ENCODE results near the gene KLK1. TPM values are rescaled to one million over a fixed set of nuclear protein-coding genes. Genes with fewer than 3 reads are reported as not detected.
"Not testable (repeated sequence)": the region's sequence is repeated elsewhere in the genome, so short reads cannot be mapped to it uniquely, and the experiment has no call there.

The KLK1 gene
- total RNA-seq, 1 donor from 2014 or later = not detected

GRCh38 chr19:50779504-50780457 is 43.8 kb downstream of the KLK1 start:
- H3K4me3 ChIP-seq (ENCODE audit: low read depth, low read length) = no peak overlapping the region
- DNase-seq (ENCODE audit: low read depth) = no peak
- TF ChIP-seq CTCF (IDR thresholded peaks at IDR 0.05; ENCODE audit: insufficient read depth, low read length, poor library complexity, severe bottlenecking) = no peak
- H3K36me3 ChIP-seq (ENCODE audit: control insufficient read depth, insufficient read depth, low read length) = no peaks in the 10 kb centered on the region
- H3K27me3 ChIP-seq (ENCODE audit: control insufficient read depth, insufficient read depth, low read length) = peaks cover 32% of the 10 kb centered on the region

- H3K36me3 ChIP-seq (ENCODE audit: control insufficient read depth, insufficient read depth, low read length) = no peaks in the 10 kb centered on the region
- H3K4me3 ChIP-seq (ENCODE audit: low read depth, low read length) = no peak overlapping the region
- TF ChIP-seq CTCF (IDR thresholded peaks at IDR 0.05; ENCODE audit: insufficient read depth, low read length, poor library complexity, severe bottlenecking) = no peak
- no peak for DNase-seq (ENCODE audit: low read depth)
- H3K27me3 ChIP-seq (ENCODE audit: control insufficient read depth, insufficient read depth, low read length) = peaks cover 32% of the 10 kb centered on the region
Measured at GRCh38 chr19:50778906-50779430, 44.6 kb downstream of the KLK1 start.

- H3K27me3 ChIP-seq (ENCODE audit: control insufficient read depth, insufficient read depth, low read length) = peaks cover 32% of the 10 kb centered on the region
- no peak for TF ChIP-seq CTCF (IDR thresholded peaks at IDR 0.05; ENCODE audit: insufficient read depth, low read length, poor library complexity, severe bottlenecking)
- DNase-seq (ENCODE audit: low read depth) = no peak
- no peaks in the 10 kb centered on the region for H3K36me3 ChIP-seq (ENCODE audit: control insufficient read depth, insufficient read depth, low read length)
- H3K4me3 ChIP-seq (ENCODE audit: low read depth, low read length) = no peak overlapping the region
Measured at GRCh38 chr19:50777830-50778303, 45.7 kb downstream of the KLK1 start.

- no peak for DNase-seq (ENCODE audit: low read depth)
- no peak for TF ChIP-seq CTCF (IDR thresholded peaks at IDR 0.05; ENCODE audit: insufficient read depth, low read length, poor library complexity, severe bottlenecking)
- Histone ChIP-seq H3K27me3 (ENCODE audit: control insufficient read depth, insufficient read depth, low read length) (peaks cover 32% of the 10 kb centered on the region), H3K4me3 (ENCODE audit: low read depth, low read length) (no peak overlapping the region), H3K36me3 (ENCODE audit: control insufficient read depth, insufficient read depth, low read length) (no peaks in the 10 kb centered on the region)
Measured at GRCh38 chr19:50777261-50777660, 46.3 kb downstream of the KLK1 start.

- no peak for DNase-seq (ENCODE audit: low read depth)
- Histone ChIP-seq H3K4me3 (ENCODE audit: low read depth, low read length) (no peak overlapping the region), H3K36me3 (ENCODE audit: control insufficient read depth, insufficient read depth, low read length) (no peaks in the 10 kb centered on the region), H3K27me3 (ENCODE audit: control insufficient read depth, insufficient read depth, low read length) (peaks cover 32% of the 10 kb centered on the region)
- no peak for TF ChIP-seq CTCF (IDR thresholded peaks at IDR 0.05; ENCODE audit: insufficient read depth, low read length, poor library complexity, severe bottlenecking)
Measured at GRCh38 chr19:50776131-50776530, 47.5 kb downstream of the KLK1 start.

- not testable (repeated sequence) for H3K36me3 ChIP-seq (ENCODE audit: control insufficient read depth, insufficient read depth, low read length); DNase-seq (ENCODE audit: low read depth); H3K4me3 ChIP-seq (ENCODE audit: low read depth, low read length)
- H3K27me3 ChIP-seq (ENCODE audit: control insufficient read depth, insufficient read depth, low read length) = peaks cover 11% of the 10 kb centered on the region
Measured at GRCh38 chr19:50773454-50773853, 50.1 kb downstream of the KLK1 start.

- not testable (repeated sequence) for H3K27me3 ChIP-seq (ENCODE audit: control insufficient read depth, insufficient read depth, low read length); H3K4me3 ChIP-seq (ENCODE audit: low read depth, low read length); H3K36me3 ChIP-seq (ENCODE audit: control insufficient read depth, insufficient read depth, low read length); DNase-seq (ENCODE audit: low read depth)
Measured at GRCh38 chr19:50772912-50773311, 50.7 kb downstream of the KLK1 start.
